H9 (cell line): ENCODE data around the gene SLC5A12. TPM values are rescaled to one million over a fixed set of nuclear protein-coding genes. Genes with fewer than 3 reads are reported as not detected.

Experiments used
- DNase-seq: peaks from one replicate; pipeline ENCODE4 v3.0.0-alpha.2; 2017
- H2AFZ ChIP-seq: one replicate; pipeline ENCODE4 v1.6.1; 2013; ENCODE audit warnings: mild to moderate bottlenecking, low read length, control low read depth, moderate library complexity
- H2AK5ac ChIP-seq: 2 replicates; pipeline ENCODE4 v1.6.1; 2013; ENCODE audit warnings: low read length, control low read depth, mixed read lengths; ENCODE audit not compliant: insufficient read length
- H2BK120ac ChIP-seq: one replicate; pipeline ENCODE4 v1.6.1; 2013; ENCODE audit warnings: low read depth, mild to moderate bottlenecking, low read length, control low read depth, inconsistent platforms; ENCODE audit not compliant: poor library complexity, severe bottlenecking
- H2BK12ac ChIP-seq: 2 replicates; pipeline ENCODE4 v1.6.1; 2013; ENCODE audit warnings: low read length, control low read depth, mixed read lengths, low read depth; ENCODE audit not compliant: insufficient read length
- H2BK15ac ChIP-seq: 2 replicates; pipeline ENCODE4 v1.6.1; 2013; ENCODE audit warnings: low read depth, low read length, control low read depth
- H2BK20ac ChIP-seq: one replicate; pipeline ENCODE4 v1.6.1; 2013; ENCODE audit warnings: low read depth, mild to moderate bottlenecking, low read length, control low read depth, inconsistent platforms; ENCODE audit not compliant: poor library complexity, severe bottlenecking
- H2BK5ac ChIP-seq: 2 replicates; pipeline ENCODE4 v1.6.1; 2013; ENCODE audit warnings: low read length, control low read depth, mixed read lengths; ENCODE audit not compliant: insufficient read length
- H3K14ac ChIP-seq: 2 replicates; pipeline ENCODE4 v1.6.1; 2013; ENCODE audit warnings: low read length, control low read depth; ENCODE audit not compliant: insufficient read depth
- H3K18ac ChIP-seq: 2 replicates; pipeline ENCODE4 v1.6.1; 2013; ENCODE audit warnings: low read depth, mild to moderate bottlenecking, mixed read lengths, low read length, control low read depth; ENCODE audit not compliant: insufficient read length
- H3K23ac ChIP-seq: 2 replicates; pipeline ENCODE4 v1.6.1; 2013; ENCODE audit warnings: low read length, control low read depth, mixed read lengths, low read depth; ENCODE audit not compliant: insufficient read length
- H3K23me2 ChIP-seq: 2 replicates; pipeline ENCODE4 v1.6.1; 2013; ENCODE audit warnings: low read depth, mild to moderate bottlenecking, mixed read lengths, low read length, control low read depth; ENCODE audit not compliant: insufficient read length, poor library complexity, severe bottlenecking
- H3K27ac ChIP-seq: 2 replicates; pipeline ENCODE4 v1.5.1; 2013; ENCODE audit warnings: low read length, control low read depth, mixed read lengths, low read depth; ENCODE audit not compliant: insufficient read length
- H3K27me3 ChIP-seq: 2 replicates; pipeline ENCODE4 v1.6.1; 2013; ENCODE audit warnings: low read length, control low read depth, inconsistent platforms; ENCODE audit not compliant: insufficient read depth
- H3K4ac ChIP-seq: 2 replicates; pipeline ENCODE4 v1.6.1; 2013; ENCODE audit warnings: low read depth, mild to moderate bottlenecking, control low read depth, inconsistent platforms, low read length, moderate library complexity
- H3K4me1 ChIP-seq: 2 replicates; pipeline ENCODE4 v1.6.1; 2013; ENCODE audit warnings: low read length, control low read depth, inconsistent platforms; ENCODE audit not compliant: insufficient read depth
- H3K4me2 ChIP-seq: 2 replicates; pipeline ENCODE4 v1.6.1; 2013; ENCODE audit warnings: low read length, control low read depth, mixed read lengths; ENCODE audit not compliant: insufficient read length, insufficient read depth
- H3K56ac ChIP-seq: 2 replicates; pipeline ENCODE4 v1.6.1; 2013; ENCODE audit warnings: low read depth, mild to moderate bottlenecking, mixed read lengths, low read length, control low read depth; ENCODE audit not compliant: insufficient read length
- H3K79me1 ChIP-seq: 2 replicates; pipeline ENCODE4 v1.6.1; 2013; ENCODE audit warnings: low read depth, mild to moderate bottlenecking, moderate library complexity, low read length, control low read depth, inconsistent platforms; ENCODE audit not compliant: insufficient read depth, poor library complexity, severe bottlenecking
- H3K79me2 ChIP-seq: 2 replicates; pipeline ENCODE4 v1.6.1; 2013; ENCODE audit warnings: low read length, control low read depth, inconsistent platforms; ENCODE audit not compliant: insufficient read depth
- H3K9ac ChIP-seq: 2 replicates; pipeline ENCODE4 v1.6.1; 2013; ENCODE audit warnings: low read length, control low read depth, mixed read lengths; ENCODE audit not compliant: insufficient read length; ENCODE audit errors: extremely low read depth
- H3K9me3 ChIP-seq: one replicate; pipeline ENCODE4 v1.6.1; 2013; ENCODE audit warnings: low read depth, low read length, inconsistent platforms; ENCODE audit not compliant: control insufficient read depth
- H3T11ph ChIP-seq: one replicate; pipeline ENCODE4 v1.6.1; 2013; ENCODE audit warnings: mild to moderate bottlenecking, low read length, control low read depth, inconsistent platforms
- H4K20me1 ChIP-seq: one replicate; pipeline ENCODE4 v1.6.1; 2013; ENCODE audit not compliant: control insufficient read depth, insufficient read length, insufficient read depth
- H4K5ac ChIP-seq: 2 replicates; pipeline ENCODE4 v1.6.1; 2013; ENCODE audit warnings: low read depth, mild to moderate bottlenecking, mixed read lengths, low read length, control low read depth; ENCODE audit not compliant: insufficient read length
- H4K8ac ChIP-seq: replicated peaks from 2 replicates; pipeline ENCODE4 v1.6.1; 2013; ENCODE audit warnings: low read length, control low read depth, mixed read lengths, low read depth; ENCODE audit not compliant: insufficient read length
- H4K91ac ChIP-seq: 2 replicates; pipeline ENCODE4 v1.6.1; 2013; ENCODE audit warnings: low read depth, mild to moderate bottlenecking, moderate library complexity, mixed read lengths, low read length, control low read depth; ENCODE audit not compliant: insufficient read length
- H3K27ac Mint-ChIP-seq, 3 experiments: 2 replicates in 2 of 3; 3 replicates in 1 of 3; pipeline ENCODE4 v1.8.0; 2020 to 2021; ENCODE audit warnings: mixed read lengths in 3 of 3, mild to moderate bottlenecking in 1 of 3, moderate library complexity in 1 of 3
- H3K27me3 Mint-ChIP-seq: 2 replicates; pipeline ENCODE4 v1.8.0; 2021; ENCODE audit warnings: low read depth, mild to moderate bottlenecking, moderate library complexity, mixed read lengths
- H3K36me3 Mint-ChIP-seq, 3 experiments: 2 replicates in 2 of 3; 3 replicates in 1 of 3; pipeline ENCODE4 v1.8.0; 2020 to 2021; ENCODE audit warnings: low read depth in 3 of 3, mixed read lengths in 3 of 3; ENCODE audit not compliant: insufficient read depth in 1 of 3
- H3K4me1 Mint-ChIP-seq, 2 experiments: 2 replicates each; pipeline ENCODE4 v1.8.0; 2020; ENCODE audit warnings: mixed read lengths in 2 of 2
- H3K4me3 Mint-ChIP-seq, 2 experiments: 2 replicates in 1 of 2; 3 replicates in 1 of 2; pipeline ENCODE4 v1.8.0; 2020 to 2021; ENCODE audit warnings: mild to moderate bottlenecking in 2 of 2, mixed read lengths in 2 of 2, moderate library complexity in 1 of 2
- H3K9me3 Mint-ChIP-seq, 2 experiments: 2 replicates in 1 of 2; 3 replicates in 1 of 2; pipeline ENCODE4 v1.8.0; 2020; ENCODE audit warnings: mild to moderate bottlenecking in 2 of 2, mixed read lengths in 2 of 2, moderate library complexity in 1 of 2
- WGBS: extraction: QIAGEN DNeasy Blood & Tissue Kit; methylation state at CpG from one replicate; pipeline ENCODE4 v1.1.7; 2013; ENCODE audit warnings: missing lambda C conversion rate, low lambda C conversion rate, mixed read lengths; ENCODE audit not compliant: insufficient read length; ENCODE audit errors: extremely low coverage; 5-methylcytosine and 5-hydroxymethylcytosine counted together
- total RNA-seq: library from RNA; stranded (reverse); gene quantifications from 2 replicates; pipeline ENCODE4 v1.2.1, GENCODE V29; 2021
- TF ChIP-seq, protein P1 (sequence below): fragments of 200-600 bp; sonication (generic); conservative IDR thresholded peaks from 3 replicates; pipeline ENCODE4 v1.8.0; 2021; ENCODE audit warnings: antibody characterized with exemption, mild to moderate bottlenecking

The SLC5A12 gene
- total RNA-seq, 1 experiment from 2014 or later = 2.7 TPM

DNA sequence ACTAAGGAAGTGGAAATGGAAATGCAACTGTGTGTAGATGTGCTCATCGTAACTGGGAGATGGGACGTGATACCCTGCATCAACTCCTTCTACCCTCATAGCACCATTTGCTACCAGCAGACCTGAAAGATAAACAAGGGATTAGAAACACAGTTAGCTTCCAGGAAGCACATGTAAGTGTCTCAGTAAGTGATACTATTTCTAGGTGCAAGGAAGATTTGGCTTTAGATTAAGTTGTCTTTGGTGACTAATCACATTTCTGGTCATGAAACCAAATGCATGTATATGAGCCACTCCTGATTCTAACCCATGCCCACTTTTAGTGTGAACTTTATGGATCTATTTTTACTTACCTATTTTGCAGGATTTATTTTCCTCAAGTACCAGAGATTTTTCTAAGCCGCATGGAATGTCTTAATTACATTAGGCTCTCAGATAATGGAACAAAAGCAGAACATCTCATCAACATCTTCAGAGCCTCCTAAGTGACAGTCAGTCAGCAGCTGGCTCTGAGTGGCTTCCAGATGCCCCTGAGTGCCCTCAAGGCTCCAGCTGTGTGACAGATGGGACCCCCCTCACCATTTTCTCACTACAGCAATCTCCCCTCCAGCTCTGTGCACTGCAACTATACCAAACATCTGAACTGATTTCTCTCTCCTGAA lies 21.2 kb downstream of the SLC5A12 start:
- Histone ChIP-seq H3K4ac (no peak overlapping the region), H3K18ac (no peak overlapping the region), H2BK20ac (no peak overlapping the region), H4K8ac (no peak overlapping the region), H2AK5ac (no peak overlapping the region), H3K9ac (no peak overlapping the region), H3K4me1 (no peaks in the 10 kb centered on the region; the same call in 1 of the 2 replicates), H3K23ac (no peak overlapping the region), H4K91ac (no peak overlapping the region), H3K9me3 (no peaks in the 10 kb centered on the region), H3T11ph (no peak overlapping the region), H3K23me2 (no peaks in the 10 kb centered on the region), H2BK12ac (no peak overlapping the region), H4K5ac (no peak overlapping the region), H3K79me1 (no peaks in the 10 kb centered on the region), H3K14ac (no peak overlapping the region), H2BK5ac (no peak overlapping the region), H2BK120ac (no peak overlapping the region), H3K27me3 (no peaks in the 10 kb centered on the region), H2AFZ (no peak overlapping the region), H3K27ac (no peak overlapping the region), H2BK15ac (no peak overlapping the region), H3K4me2 (no peak overlapping the region), H3K56ac (no peak overlapping the region), H3K79me2 (no peaks in the 10 kb centered on the region), H4K20me1 (no peaks in the 10 kb centered on the region)
- no peak for DNase-seq
- H3K4me3 Mint-ChIP-seq = no peak overlapping the region
- H3K4me1 Mint-ChIP-seq = peaks cover 17 to 22% of the 10 kb centered on the region in 2 experiments
- no peaks in the 10 kb centered on the region for H3K27me3 Mint-ChIP-seq
- H3K9me3 Mint-ChIP-seq = no peaks in the 10 kb centered on the region
- TF ChIP-seq, protein P1, sequence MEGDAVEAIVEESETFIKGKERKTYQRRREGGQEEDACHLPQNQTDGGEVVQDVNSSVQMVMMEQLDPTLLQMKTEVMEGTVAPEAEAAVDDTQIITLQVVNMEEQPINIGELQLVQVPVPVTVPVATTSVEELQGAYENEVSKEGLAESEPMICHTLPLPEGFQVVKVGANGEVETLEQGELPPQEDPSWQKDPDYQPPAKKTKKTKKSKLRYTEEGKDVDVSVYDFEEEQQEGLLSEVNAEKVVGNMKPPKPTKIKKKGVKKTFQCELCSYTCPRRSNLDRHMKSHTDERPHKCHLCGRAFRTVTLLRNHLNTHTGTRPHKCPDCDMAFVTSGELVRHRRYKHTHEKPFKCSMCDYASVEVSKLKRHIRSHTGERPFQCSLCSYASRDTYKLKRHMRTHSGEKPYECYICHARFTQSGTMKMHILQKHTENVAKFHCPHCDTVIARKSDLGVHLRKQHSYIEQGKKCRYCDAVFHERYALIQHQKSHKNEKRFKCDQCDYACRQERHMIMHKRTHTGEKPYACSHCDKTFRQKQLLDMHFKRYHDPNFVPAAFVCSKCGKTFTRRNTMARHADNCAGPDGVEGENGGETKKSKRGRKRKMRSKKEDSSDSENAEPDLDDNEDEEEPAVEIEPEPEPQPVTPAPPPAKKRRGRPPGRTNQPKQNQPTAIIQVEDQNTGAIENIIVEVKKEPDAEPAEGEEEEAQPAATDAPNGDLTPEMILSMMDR = no peak
- WGBS = no CpG with 5 or more reads among the region's 3 CpGs
- H3K36me3 Mint-ChIP-seq = no peaks in the 10 kb centered on the region
- peak overlapping the region in 1 of 3 experiments; percentile 7; a peak in 2 of 7 replicates for H3K27ac Mint-ChIP-seq
